ENCODE results near the gene ZNHIT6.

DNA sequence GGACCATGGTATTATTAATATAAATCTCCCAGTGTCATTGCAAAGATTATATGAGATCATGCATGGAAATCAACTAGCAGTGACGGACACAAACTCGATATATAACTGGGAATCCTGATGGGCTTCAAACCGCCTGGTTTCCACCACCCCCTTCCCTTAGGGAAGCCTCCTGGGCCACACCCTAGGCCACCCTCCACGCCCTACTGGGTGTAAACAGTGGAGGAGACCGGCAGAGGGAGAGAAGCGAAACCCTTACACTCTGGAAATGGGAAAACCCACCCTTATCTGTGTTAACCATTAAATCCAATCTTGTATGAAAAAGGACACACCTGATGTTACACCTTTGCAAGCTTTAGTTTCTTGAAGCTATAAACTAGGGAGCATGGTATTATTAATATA lies 595 bp upstream of the ZNHIT6 start:
- TF ChIP-seq, protein P1, sequence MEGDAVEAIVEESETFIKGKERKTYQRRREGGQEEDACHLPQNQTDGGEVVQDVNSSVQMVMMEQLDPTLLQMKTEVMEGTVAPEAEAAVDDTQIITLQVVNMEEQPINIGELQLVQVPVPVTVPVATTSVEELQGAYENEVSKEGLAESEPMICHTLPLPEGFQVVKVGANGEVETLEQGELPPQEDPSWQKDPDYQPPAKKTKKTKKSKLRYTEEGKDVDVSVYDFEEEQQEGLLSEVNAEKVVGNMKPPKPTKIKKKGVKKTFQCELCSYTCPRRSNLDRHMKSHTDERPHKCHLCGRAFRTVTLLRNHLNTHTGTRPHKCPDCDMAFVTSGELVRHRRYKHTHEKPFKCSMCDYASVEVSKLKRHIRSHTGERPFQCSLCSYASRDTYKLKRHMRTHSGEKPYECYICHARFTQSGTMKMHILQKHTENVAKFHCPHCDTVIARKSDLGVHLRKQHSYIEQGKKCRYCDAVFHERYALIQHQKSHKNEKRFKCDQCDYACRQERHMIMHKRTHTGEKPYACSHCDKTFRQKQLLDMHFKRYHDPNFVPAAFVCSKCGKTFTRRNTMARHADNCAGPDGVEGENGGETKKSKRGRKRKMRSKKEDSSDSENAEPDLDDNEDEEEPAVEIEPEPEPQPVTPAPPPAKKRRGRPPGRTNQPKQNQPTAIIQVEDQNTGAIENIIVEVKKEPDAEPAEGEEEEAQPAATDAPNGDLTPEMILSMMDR (conservative IDR thresholded peaks at IDR 0.05): peak; percentile 47; the same call in 1 of the 2 replicates
- no peak for TF ChIP-seq EZH2 (IDR thresholded peaks at IDR 0.05; ENCODE audit: low read depth)

All from PC-9 (cell line).